SU-DHL-6 (cell line): Measurements from ENCODE around the gene WNT7A.

ENCODE experiments used
- EZH2phosphoT487 ChIP-seq: fragments of 200-600 bp; sonication (generic), shearing (Covaris generic); conservative IDR thresholded peaks from 2 replicates; pipeline ENCODE4 v1.6.1; 2018; ENCODE audit warnings: mild to moderate bottlenecking, antibody characterized with exemption, low read length, moderate library complexity, mixed read lengths
- TF ChIP-seq, protein P1 (sequence below): fragments of 200-600 bp; sonication (generic); IDR thresholded peaks from one replicate; pipeline ENCODE4 v1.5.1; 2017; ENCODE audit warnings: antibody characterized with exemption, mild to moderate bottlenecking, low read length, moderate library complexity; ENCODE audit not compliant: insufficient read depth, poor library complexity, severe bottlenecking

DNA sequence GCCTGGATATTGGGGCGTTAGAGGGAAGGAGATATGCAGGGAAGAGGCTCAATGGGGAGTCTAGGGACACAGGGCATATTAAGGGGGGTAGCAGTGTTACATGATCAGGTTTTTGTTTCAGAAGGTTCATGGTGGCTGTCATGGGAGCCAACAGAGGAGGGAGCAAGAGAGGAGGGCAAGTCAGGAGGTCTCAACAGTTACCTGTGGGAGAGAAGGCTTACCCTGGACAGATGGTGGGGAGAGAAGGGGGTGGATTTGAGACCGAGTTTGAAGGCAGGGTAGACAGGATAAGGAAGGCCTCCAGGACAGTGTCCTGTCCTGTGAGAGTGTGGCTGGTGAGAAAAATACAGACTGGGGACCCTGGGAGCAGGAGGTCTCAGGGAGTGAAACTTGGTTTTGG is 3.8 kb upstream of the WNT7A start:
- TF ChIP-seq, protein P1, sequence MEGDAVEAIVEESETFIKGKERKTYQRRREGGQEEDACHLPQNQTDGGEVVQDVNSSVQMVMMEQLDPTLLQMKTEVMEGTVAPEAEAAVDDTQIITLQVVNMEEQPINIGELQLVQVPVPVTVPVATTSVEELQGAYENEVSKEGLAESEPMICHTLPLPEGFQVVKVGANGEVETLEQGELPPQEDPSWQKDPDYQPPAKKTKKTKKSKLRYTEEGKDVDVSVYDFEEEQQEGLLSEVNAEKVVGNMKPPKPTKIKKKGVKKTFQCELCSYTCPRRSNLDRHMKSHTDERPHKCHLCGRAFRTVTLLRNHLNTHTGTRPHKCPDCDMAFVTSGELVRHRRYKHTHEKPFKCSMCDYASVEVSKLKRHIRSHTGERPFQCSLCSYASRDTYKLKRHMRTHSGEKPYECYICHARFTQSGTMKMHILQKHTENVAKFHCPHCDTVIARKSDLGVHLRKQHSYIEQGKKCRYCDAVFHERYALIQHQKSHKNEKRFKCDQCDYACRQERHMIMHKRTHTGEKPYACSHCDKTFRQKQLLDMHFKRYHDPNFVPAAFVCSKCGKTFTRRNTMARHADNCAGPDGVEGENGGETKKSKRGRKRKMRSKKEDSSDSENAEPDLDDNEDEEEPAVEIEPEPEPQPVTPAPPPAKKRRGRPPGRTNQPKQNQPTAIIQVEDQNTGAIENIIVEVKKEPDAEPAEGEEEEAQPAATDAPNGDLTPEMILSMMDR, result no peak
- TF ChIP-seq EZH2phosphoT487, result no peak
